Endothelial cell of hepatic sinusoid (primary cell): ENCODE data around the gene HBB.

Source experiments
- in situ Hi-C: cut with HindIII; loops from 2 replicates; pipeline ENCODE4 v1.10.0; 2017; ENCODE audit warnings: low sequenced_read_pairs

Gene HBB

DNA sequence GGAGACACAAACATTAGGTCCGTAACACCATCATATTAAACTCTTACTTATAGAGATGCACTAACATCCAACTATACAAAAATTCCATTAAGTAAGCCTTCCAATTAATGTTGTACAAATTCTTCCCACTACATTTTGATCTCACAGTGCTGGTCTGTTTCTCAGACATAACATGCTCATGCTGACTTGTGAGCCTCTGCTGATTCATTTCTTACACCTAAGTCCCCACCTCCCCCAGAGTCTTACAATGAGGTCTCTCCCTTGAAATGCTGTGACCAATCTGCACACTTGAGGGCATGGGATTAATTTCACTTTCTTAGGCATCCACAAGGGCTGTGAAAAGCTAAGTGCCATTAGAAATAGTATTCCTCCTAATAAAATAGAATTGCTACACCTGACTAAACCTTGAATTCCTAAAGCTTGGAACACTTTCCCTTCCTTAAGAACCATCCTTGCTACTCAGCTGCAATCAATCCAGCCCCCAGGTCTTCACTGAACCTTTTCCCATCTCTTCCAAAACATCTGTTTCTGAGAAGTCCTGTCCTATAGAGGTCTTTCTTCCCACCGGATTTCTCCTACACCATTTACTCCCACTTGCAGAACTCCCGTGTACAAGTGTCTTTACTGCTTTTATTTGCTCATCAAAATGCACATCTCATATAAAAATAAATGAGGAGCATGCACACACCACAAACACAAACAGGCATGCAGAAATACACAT lies 20.8 kb upstream of the HBB start:
- in situ Hi-C loops: no loop called here

DNA sequence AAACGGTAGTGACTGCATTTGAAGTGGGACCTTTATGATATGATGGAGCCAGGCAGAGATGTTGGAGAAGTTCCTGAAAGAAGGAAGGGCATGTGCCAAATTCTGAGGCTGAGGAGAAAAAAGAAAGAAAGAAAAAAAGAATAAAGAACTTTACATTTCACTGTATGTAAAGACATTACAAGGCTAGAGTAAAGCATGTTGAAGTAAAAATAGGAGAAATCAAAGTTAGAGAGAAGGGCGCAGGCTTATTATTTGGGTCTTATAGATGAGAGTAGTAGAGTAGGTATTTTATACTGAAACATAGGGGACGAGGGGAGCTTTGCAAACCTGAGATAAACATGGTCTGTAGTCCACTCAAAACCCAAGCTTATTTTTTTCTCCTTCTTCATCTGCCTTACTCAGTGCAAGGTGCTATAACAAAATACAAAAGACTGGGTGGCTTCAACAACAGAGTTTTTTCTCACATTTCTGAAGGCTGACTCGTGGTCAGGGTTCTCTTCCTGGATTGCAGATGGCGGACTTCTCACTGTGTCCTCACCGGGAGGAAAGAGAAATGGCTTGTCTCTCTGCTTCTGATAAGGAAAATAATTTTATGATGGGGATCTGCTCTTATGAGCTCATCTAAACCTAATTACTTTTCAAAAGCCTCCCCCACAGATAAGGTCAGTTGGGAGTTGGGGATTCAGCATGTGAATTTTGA lies 20.1 kb upstream of the HBB start:
- in situ Hi-C loops: no loop called here

DNA sequence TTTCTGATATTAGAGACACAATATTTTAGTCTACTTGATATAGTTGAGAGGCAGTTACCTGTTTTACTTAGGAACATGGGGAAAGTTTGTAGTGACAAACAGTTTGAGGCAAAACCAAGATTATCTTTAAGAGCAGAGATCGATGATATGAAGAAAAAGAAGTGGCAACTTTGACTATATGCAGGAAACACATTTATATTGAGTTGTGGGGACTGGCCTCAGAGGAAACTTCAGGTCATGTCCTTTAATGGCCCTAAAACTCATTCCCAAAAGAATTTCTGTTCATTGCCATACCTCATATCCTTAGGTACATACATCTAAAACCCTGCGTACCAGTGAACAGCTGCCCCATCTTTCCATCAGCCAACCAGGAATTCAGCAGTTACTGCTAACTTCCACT lies 18.3 kb upstream of the HBB start:
- in situ Hi-C loops: no loop called here

DNA sequence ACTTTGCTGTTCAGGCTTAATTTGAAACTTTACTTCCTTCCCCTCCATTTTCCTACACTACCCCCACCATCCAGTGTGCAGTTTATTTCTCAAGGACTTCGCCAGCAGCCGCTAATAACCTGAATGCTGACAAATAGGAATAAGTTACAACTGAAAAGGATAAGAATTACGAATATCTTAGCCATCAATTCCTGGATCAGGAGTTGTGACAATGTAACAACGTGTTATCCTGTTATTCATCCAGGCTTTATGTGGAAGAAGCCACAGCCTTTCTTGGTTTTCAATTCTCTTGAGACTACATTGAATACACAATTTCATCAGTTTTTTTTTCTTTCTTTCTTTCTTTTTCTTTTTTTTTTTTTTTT lies 16.9 kb upstream of the HBB start:
- in situ Hi-C loops: no loop called here

DNA sequence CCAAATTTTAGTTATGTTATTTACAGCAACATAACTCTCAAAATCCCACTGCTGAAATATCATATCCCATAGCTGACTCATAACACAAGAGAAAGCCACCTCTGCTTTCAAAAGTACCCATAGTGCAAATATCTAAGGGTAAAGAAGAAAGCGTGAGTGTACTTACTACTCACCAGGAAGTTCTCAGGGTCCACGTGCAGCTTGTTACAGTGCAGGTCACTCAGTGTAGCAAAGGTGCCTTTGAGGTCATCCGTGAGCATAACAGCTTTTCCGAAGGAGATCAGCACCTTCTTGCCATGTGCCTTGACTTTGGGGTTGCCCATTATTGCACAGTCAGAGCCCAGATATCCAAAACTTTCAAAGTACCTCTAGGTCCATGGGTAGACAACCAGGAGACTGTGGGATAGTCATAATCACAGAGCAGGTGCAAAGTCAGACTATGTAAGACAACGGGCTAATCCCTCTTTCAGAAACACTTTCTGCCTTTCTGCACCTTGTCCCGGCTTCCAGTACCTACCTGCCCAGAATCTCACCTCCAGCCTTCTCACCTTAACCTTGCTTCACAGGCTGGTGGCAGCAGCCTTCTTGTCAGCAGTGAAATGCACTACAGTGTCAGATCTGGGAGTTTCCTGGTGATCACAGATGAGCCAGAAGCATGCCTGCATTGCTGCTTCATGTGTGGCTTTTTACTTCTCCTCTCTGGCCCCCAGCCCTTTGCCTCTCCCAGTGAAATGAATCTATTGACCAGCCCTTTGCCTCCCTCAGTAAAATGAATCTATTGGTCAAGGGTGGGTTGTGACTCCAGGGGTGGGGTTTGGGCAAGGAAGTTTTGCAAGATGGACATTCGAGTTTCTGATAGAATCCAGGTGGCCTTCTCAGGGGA lies 16.3 kb upstream of the HBB start:
- in situ Hi-C loops: no loop called here

DNA sequence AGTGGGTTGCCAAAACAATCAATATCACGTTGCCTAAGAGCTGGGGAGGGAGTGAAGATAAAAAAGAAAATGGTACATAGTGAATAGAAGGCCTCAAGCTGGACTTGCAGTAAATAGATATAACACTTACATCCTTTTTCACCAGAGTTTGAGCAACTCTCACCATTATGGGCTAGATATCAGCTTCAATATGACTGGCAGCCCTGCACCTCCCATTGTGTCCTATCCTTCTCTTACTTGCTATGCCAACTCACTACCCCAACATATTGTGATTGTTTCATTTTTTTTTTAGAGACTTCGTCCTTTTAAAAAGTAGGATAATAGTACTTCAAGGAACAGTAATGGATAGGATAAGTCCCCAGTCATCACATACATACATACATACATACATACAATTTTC lies 15.3 kb upstream of the HBB start:
- in situ Hi-C loops: no loop called here

DNA sequence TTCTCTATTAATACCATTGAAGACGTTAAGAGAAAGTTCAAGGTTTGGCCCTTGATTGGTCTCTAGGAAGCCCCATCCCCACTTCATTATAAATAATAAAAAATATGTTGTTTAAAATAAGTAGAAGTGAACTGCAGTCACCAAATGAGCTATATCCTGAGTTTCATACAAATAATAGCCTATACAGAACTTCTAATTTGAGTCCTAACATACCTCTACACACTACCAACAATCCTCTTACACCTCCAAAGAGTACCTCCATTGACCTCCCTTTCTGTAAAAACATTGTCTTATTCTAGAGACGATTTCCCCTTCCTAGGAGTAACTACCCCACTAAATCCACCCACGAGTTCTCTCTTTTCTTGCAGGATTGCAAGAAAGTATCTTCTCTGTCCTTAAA lies 14.6 kb upstream of the HBB start:
- in situ Hi-C loops: no loop called here

DNA sequence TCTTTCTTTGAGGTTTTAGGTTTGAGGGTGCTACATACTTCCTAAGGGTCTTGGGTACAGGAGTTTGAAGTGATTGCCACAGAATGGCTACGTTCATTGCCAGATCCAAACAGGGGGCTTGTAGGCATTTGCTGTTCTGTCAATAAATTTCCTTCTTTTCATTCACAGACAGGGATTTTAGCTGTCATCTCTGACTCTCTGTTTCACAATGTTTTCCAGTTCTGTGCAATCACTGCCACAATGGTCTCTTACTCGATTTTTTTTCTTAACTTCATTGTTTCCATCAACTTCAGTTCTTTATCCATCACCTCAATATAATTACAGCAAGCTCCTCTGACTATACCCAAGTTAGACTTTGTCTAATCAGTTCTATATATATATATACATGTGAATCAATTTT lies 13.6 kb upstream of the HBB start:
- in situ Hi-C loops: no loop called here

DNA sequence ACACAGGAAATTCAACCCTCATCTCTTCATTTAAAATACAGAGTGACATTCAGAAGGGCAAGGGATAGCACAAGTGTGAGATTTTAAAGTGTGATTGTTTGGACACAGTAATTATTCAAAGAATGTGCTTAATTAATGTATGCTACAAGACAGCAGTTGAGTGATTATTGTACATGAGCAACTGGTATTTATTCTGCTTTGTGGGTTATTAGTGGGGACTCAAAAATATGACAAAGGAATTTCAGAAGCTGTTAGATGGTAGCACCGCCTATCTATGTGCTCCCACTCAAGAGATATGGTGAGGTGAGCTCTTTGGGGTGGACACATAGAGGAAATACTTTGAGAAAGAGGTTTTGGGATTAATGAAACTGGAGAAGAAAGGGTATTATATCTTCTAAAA lies 13.2 kb upstream of the HBB start:
- in situ Hi-C loops: no loop called here

DNA sequence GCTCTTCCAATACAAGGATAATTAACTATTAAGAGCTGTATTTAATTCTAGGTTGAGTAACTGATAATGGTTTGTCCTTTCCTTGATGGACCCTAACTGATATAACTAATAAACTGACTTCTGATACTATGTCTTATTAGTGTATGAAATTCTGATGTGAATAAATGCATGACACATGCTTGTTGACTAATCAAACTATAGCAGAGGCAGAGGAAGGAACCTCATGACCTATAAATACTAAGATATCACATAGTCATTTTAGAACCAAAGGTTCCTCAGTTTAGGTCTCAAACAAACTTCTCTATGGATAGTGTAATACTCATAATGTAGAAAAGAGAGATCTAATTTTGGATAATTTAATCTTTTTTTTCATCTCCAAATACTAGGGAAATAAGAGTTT lies 12.2 kb upstream of the HBB start:
- in situ Hi-C loops: no loop called here

DNA sequence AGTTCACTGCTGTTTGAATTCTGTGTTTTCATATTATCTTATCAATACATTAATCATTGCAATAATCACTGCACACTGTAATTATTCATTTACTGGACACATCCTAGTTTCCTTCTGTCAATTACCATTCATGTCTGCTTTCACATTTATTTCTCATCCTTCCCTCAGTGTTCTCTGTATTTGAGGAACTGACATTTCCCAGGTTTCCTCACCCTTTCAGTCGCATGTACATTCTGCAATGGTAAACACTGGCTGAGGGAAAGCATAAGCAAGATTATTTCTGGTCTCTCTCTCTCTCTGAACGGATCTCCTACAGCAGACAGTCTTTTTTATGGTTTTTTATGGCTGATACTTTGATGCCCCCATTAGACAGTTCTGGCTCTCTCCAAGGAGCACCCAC lies 11.6 kb upstream of the HBB start:
- in situ Hi-C loops: no loop called here

DNA sequence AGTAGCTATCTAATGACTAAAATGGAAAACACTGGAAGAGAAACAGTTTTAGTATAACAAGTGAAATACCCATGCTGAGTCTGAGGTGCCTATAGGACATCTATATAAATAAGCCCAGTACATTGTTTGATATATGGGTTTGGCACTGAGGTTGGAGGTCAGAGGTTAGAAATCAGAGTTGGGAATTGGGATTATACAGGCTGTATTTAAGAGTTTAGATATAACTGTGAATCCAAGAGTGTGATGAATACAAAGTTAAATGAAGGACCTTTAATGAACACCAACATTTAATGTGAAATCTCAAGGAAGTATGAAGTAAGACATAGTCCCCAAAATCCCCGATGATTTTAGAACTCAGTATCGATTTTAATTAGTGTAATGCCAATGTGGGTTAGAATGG lies 10.5 kb upstream of the HBB start:
- in situ Hi-C loops: no loop called here

DNA sequence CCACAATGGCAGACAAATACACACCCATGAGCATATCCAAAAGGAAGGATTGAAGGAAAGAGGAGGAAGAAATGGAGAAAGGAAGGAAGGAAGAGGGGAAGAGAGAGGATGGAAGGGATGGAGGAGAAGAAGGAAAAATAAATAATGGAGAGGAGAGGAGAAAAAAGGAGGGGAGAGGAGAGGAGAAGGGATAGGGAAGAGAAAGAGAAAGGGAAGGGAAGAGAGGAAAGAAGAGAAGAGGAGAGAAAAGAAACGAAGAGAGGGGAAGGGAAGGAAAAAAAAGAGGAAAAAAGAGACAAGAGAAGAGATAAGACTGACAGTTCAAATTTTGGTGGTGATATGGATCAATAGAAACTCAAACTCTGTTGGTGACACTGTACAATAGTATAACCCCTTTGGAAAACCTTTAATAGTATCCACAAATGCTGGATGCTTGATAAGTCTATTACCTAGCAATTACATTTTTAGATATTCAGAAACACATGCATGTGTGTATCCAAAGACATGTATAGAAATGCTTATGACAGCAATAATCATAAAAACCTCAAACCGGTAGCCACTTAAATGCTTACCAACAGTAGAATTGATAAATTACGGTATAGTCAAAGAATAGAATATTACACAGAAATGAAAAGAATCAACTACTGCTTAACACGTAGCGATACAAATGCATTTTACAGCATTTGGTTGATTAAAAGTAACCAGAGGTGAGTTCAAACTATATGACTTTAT lies 8.7 kb upstream of the HBB start:
- in situ Hi-C loops: no loop called here

DNA sequence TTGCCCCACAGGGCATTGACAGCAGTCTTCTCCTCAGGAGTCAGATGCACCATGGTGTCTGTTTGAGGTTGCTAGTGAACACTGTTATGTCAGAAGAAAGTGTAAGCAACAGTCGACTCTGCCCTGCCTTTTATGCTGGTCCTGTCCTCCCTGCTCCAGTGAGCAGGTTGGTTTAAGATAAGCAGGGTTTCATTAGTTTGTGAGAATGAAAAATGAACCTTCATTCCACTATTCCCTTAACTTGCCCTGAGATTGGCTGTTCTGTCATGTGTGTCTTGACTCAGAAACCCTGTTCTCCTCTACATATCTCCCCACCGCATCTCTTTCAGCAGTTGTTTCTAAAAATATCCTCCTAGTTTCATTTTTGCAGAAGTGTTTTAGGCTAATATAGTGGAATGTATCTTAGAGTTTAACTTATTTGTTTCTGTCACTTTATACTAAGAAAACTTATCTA lies 7.5 kb upstream of the HBB start, which contains the start of gene HBD:
Gene HBD (minus strand): TSS at position 103 of the 454 bp plus-strand sequence. CDS start 50 bp downstream, at position 53.
- in situ Hi-C loops: no loop called here

DNA sequence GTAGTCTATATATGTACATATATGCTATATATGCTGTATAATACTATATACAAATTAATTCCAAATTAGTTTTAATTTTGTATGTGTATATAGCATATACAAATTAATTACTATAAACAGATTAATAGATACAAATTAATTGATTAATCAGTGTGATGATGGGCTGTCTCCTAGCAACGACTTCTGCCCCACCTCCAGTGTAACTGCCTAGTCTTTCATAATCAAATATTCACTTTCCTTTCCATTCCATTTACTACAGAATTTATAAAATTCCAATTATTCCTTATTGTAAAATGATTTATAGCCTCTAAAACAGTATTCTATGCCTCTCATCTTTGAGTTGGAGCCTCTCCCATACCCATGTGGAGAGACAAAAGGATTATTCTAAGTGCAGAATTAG lies 6.4 kb upstream of the HBB start:
- in situ Hi-C loops: no loop called here

DNA sequence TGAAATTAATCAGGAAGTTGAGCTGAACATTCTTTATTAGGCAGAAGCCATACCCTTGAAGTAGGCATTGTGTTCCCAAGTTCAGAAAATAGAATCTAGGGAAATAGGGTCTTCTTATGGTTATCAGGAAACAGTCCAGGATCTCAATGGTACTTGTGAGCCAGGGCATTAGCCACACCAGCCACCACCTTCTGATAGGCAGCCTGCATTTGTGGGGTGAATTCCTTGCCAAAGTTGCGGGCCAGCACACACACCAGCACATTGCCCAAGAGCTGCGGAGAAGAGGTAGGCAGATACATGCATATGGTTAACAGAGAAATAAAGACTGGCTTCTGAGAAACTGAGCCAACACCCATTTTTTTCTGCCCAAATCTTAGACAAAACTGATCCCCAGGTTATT lies 6.0 kb upstream of the HBB start:
- in situ Hi-C loops: no loop called here

DNA sequence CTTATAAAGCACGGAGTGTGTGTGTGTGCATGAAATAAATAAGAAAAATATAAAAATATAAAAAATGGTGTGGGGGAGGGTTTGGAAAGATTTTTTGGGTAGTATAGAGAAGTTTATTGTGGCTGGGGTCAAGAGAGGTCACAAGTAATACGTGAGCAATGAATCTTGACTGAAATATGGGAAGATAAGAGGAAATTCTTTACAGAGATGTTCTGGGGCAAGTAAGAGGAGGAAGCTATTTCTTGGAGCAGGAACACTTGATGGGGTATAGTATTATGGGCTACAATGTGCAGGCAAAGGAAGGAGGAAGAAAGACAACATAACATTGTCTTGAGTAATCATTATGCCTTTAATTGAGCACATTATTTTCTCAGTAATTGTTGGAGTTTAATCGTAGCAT lies 5.3 kb upstream of the HBB start:
- in situ Hi-C loops: no loop called here

DNA sequence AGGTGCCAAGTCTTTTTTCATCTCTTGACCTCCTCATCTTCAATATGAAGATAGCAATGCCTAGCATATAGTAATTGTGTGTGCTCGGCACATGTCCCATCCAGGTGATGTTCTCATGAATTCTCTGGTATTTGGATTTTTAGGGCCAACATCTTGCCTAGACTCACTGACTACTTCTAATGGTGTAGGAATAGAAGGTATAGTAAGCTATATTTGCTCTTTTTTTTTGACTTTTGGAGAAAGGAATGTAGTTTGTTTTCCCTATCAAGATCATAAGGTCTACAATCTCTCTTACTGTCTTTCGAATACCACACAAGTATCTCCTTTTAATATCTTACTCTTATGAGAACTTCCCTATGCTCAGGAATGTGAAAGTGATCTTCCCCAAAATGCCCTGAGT lies 4.2 kb upstream of the HBB start:
- in situ Hi-C loops: no loop called here

DNA sequence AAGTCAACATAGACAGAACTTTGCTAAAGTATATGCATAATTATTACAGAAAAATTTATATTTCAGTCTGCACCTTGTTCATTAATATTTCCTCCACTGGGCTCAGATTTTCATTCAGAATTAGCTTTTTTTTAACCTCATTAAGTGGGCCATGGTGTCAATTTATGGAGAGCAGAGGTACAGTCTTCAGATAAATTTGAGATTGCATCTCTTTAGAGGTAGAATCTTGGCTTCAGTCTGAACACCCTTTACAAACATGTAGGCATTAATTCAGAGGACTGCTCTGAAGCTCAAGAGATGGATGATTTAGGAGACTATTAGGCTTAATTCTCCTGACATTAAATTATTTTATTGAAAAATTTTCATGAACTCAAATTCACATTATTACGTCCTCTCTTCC lies 3.4 kb upstream of the HBB start:
- in situ Hi-C loops: no loop called here

DNA sequence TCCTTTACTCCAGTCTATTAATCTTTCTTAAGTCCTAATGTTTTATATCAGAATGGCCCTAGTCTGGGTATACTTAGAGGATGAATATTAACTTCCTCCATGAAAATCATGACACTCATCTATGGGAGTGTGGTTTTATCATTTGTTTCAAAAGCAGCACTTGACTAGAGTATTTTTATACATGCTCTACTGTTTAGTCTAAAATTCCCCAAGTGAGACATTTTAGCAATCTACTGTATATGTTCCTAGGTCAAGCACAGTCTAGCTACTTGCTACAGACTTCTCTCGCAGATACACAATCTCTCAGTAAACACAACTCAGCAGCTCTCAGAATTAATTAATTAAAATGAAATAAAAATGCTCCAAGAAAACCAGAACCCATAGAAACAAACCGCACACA lies 2.9 kb upstream of the HBB start:
- in situ Hi-C loops: no loop called here

DNA sequence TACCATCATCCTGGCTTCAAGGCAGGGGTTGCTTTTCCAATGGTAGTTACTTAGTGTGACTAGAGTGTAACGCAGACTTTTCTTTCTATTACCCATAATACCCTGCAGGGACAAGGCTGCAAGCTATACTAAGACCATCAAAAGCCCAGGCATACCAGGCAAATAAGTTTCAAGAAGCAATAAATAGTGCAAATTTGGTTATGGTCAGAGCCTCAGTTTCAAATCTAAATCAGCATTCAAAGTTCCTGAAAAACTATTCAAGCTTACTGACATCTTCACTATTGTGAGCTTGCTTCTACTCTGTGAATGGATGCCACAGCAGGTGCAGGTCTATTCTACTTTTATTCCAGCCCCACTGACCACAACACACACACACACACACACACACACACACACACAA lies 2.5 kb upstream of the HBB start:
- in situ Hi-C loops: no loop called here
